ENCODE data around the gene CCDC15.

GRCh38 chr11:125068368-125068767, 114.4 kb downstream of the CCDC15 start:
- no peak for TF ChIP-seq CTCF (conservative IDR thresholded peaks at IDR 0.05 in 1 of 2, IDR thresholded peaks at IDR 0.05 in 1 of 2; ENCODE audit: low read depth in 1 of 2, low read length in 2 of 2)
- no peak for TF ChIP-seq EZH2 (IDR thresholded peaks at IDR 0.05; ENCODE audit: low read length, missing control alignments)
